Measurements from ENCODE around the gene C1GALT1C1L.
"Not testable (repeated sequence)": the region's sequence is repeated elsewhere in the genome, so short reads cannot be mapped to it uniquely, and the experiment has no call there.

Gene C1GALT1C1L

GRCh38 chr2:43653506-43653905 is 22.7 kb downstream of the C1GALT1C1L start:
- no peak for DNase-seq (ENCODE audit: low spot score)

- DNase-seq (ENCODE audit: low spot score) = no peak
These were observed 27.1 kb downstream of the C1GALT1C1L start for GRCh38 chr2:43648994-43649701.

- DNase-seq (ENCODE audit: low spot score) = no peak
These were observed 32.5 kb downstream of the C1GALT1C1L start for GRCh38 chr2:43643680-43644079.

- DNase-seq (ENCODE audit: low spot score) = no peak
These were observed 33.9 kb downstream of the C1GALT1C1L start for GRCh38 chr2:43642363-43642762.

GRCh38 chr2:43637030-43637803 is 39.0 kb downstream of the C1GALT1C1L start, which contains the start of gene PLEKHH2:
TSS of gene PLEKHH2 (plus strand) at chr2:43637260. CDS start at chr2:43644674, 7,414 bp downstream.
- peak; percentile 62 for DNase-seq (ENCODE audit: low spot score)

GRCh38 chr2:43636621-43637020 is 39.6 kb downstream of the C1GALT1C1L start:
- DNase-seq (ENCODE audit: low spot score) = no peak

- not testable (repeated sequence) for DNase-seq (ENCODE audit: low spot score)
These were observed 40.1 kb downstream of the C1GALT1C1L start for GRCh38 chr2:43636153-43636552.

GRCh38 chr2:43634604-43635306 is 41.5 kb downstream of the C1GALT1C1L start:
- no peak for DNase-seq (ENCODE audit: low spot score)

GRCh38 chr2:43631618-43632317 is 44.5 kb downstream of the C1GALT1C1L start:
- no peak for DNase-seq (ENCODE audit: low spot score)

All from kidney capillary endothelial cell (primary cell).